H1 (cell line): ENCODE results near the gene OR2AE1. TPM values are rescaled to one million over a fixed set of nuclear protein-coding genes. Genes with fewer than 3 reads are reported as not detected.

ENCODE experiments used
- CTCF ChIA-PET: fragments of 300-600 bp; sonication (Branson Sonifier 250); formaldehyde crosslinking; loops from one replicate; lab custom pipeline; 2021; ENCODE audit not compliant: partially characterized antibody; lab: Charles Lee
- POLR2A ChIA-PET: fragments of 300-600 bp; sonication (Branson Sonifier 250); formaldehyde crosslinking; loops from one replicate; lab custom pipeline; 2021; ENCODE audit warnings: inconsistent platforms; ENCODE audit not compliant: partially characterized antibody; lab: Charles Lee
- DNase-seq, 2 experiments: peaks; one replicate each; pipeline versions ENCODE4 v3.0.0 to v3.0.0-alpha.2; 2010 to 2022; ENCODE audit warnings: low spot score in 2 of 2, low read depth in 1 of 2, mixed read lengths in 1 of 2
- FAIRE-seq: peaks from 2 replicates; lab custom pipeline; 2011; peaks lifted over from hg19 to GRCh38; lab: Jason Lieb, UNC
- H2AFZ ChIP-seq: 2 replicates; pipeline ENCODE4 v1.8.1; 2012; ENCODE audit warnings: low read length, inconsistent platforms
- H2AK5ac ChIP-seq: 2 replicates; pipeline ENCODE4 v1.6.1; 2013; ENCODE audit warnings: low read depth, low read length
- H2BK120ac ChIP-seq: replicated peaks from 2 replicates; pipeline ENCODE3; 2013; ENCODE audit warnings: low read depth, low read length, inconsistent platforms
- H2BK12ac ChIP-seq: 2 replicates; pipeline ENCODE4 v1.6.1; 2013; ENCODE audit warnings: low read depth, low read length
- H2BK15ac ChIP-seq: 2 replicates; pipeline ENCODE4 v1.6.1; 2013; ENCODE audit warnings: low read length
- H2BK20ac ChIP-seq: 2 replicates; pipeline ENCODE4 v1.6.1; 2013; ENCODE audit warnings: low read length
- H2BK5ac ChIP-seq: 2 replicates; pipeline ENCODE4 v1.6.1; 2013; ENCODE audit warnings: low read depth, low read length
- H3K14ac ChIP-seq: 2 replicates; pipeline ENCODE4 v1.6.1; 2013; ENCODE audit warnings: inconsistent platforms; ENCODE audit not compliant: insufficient read length
- H3K18ac ChIP-seq: 2 replicates; pipeline ENCODE4 v1.6.1; 2013; ENCODE audit warnings: low read length; ENCODE audit errors: extremely low read depth
- H3K23ac ChIP-seq: 2 replicates; pipeline ENCODE4 v1.6.1; 2013; ENCODE audit warnings: inconsistent platforms; ENCODE audit not compliant: insufficient read length
- H3K23me2 ChIP-seq: 2 replicates; pipeline ENCODE4 v1.6.1; 2013; ENCODE audit warnings: low read depth, low read length
- H3K27ac ChIP-seq: 2 replicates; pipeline ENCODE4 v1.6.1; 2011; ENCODE audit warnings: low read depth, low read length, inconsistent platforms
- H3K27me3 ChIP-seq, 4 experiments: replicated peaks in 1 of 4; 1 replicate in 1 of 4; 2 replicates in 3 of 4; pipeline versions ENCODE4 v1.6.1 to v1.8.1; 2011 to 2013; ENCODE audit warnings: low read length in 3 of 4, mild to moderate bottlenecking in 3 of 4, inconsistent platforms in 2 of 4, mixed read lengths in 2 of 4, moderate library complexity in 1 of 4; ENCODE audit not compliant: control insufficient read depth in 3 of 4, insufficient read depth in 3 of 4; ENCODE audit errors: extremely low read depth in 1 of 4
- H3K36me3 ChIP-seq, 4 experiments: 2 replicates each; pipeline versions ENCODE4 v1.6.1 to v1.8.1; 2011 to 2013; ENCODE audit warnings: mild to moderate bottlenecking in 4 of 4, low read length in 3 of 4, moderate library complexity in 2 of 4, control low read depth in 1 of 4, inconsistent platforms in 1 of 4; ENCODE audit not compliant: insufficient read depth in 4 of 4, control insufficient read depth in 2 of 4
- H3K4ac ChIP-seq: replicated peaks from 2 replicates; pipeline ENCODE3; 2013; ENCODE audit warnings: low read length, low read depth, mixed read lengths, inconsistent platforms; ENCODE audit not compliant: insufficient read length
- H3K4me1 ChIP-seq, 4 experiments: replicated peaks in 1 of 4; 1 replicate in 1 of 4; 2 replicates in 3 of 4; pipeline versions ENCODE4 v1.6.1 to v1.8.1; 2011 to 2013; ENCODE audit warnings: low read length in 3 of 4, inconsistent platforms in 2 of 4, mixed read lengths in 1 of 4; ENCODE audit not compliant: insufficient read depth in 4 of 4, control insufficient read depth in 3 of 4
- H3K4me2 ChIP-seq, 2 experiments: 2 replicates each; pipeline versions ENCODE4 v1.6.1 to v1.8.1; 2011 to 2013; ENCODE audit warnings: low read depth in 2 of 2, low read length in 2 of 2, control low read depth in 1 of 2, inconsistent platforms in 1 of 2, mild to moderate bottlenecking in 1 of 2; ENCODE audit not compliant: insufficient read depth in 1 of 2
- H3K4me3 ChIP-seq, 4 experiments: fragments of 200-600, 300-600 bp in 1 of 4; sonication (generic), shearing (Covaris generic), sonication (Bioruptor Twin) in 1 of 4; 2 replicates each; pipeline versions ENCODE4 v1.5.1 to v1.8.1; 2011 to 2016; ENCODE audit warnings: low read length in 4 of 4, low read depth in 3 of 4, control low read depth in 2 of 4, inconsistent platforms in 2 of 4, mild to moderate bottlenecking in 2 of 4, mixed read lengths in 1 of 4, moderate library complexity in 1 of 4; ENCODE audit not compliant: insufficient read depth in 2 of 4; ENCODE audit errors: extremely low read depth in 1 of 4
- H3K56ac ChIP-seq: replicated peaks from 2 replicates; pipeline ENCODE3; 2013; ENCODE audit warnings: low read depth, mild to moderate bottlenecking, mixed read lengths, low read length, inconsistent platforms; ENCODE audit not compliant: insufficient read length
- H3K79me1 ChIP-seq: 2 replicates; pipeline ENCODE4 v1.6.1; 2013; ENCODE audit warnings: low read depth, low read length, control low read depth
- H3K79me2 ChIP-seq, 2 experiments: 2 replicates each; pipeline versions ENCODE4 v1.6.1 to v1.8.1; 2012 to 2013; ENCODE audit warnings: low read length in 2 of 2, mild to moderate bottlenecking in 2 of 2, inconsistent platforms in 1 of 2; ENCODE audit not compliant: insufficient read depth in 2 of 2, control insufficient read depth in 1 of 2
- H3K9ac ChIP-seq, 4 experiments: replicated peaks in 1 of 4; 1 replicate in 1 of 4; 2 replicates in 3 of 4; pipeline versions ENCODE4 v1.6.1 to v1.8.1; 2011 to 2013; ENCODE audit warnings: low read depth in 3 of 4, low read length in 3 of 4, control low read depth in 2 of 4, mild to moderate bottlenecking in 2 of 4, moderate library complexity in 2 of 4, inconsistent platforms in 1 of 4; ENCODE audit errors: extremely low read depth in 1 of 4
- H3K9me3 ChIP-seq, 2 experiments: 2 replicates each; pipeline versions ENCODE4 v1.6.1 to v1.8.1; 2012 to 2013; ENCODE audit warnings: mild to moderate bottlenecking in 2 of 2, moderate library complexity in 2 of 2, control low read depth in 1 of 2, inconsistent platforms in 1 of 2, low read depth in 1 of 2, low read length in 1 of 2, mixed read lengths in 1 of 2; ENCODE audit not compliant: insufficient read depth in 2 of 2
- H4K20me1 ChIP-seq, 2 experiments: replicated peaks in 1 of 2; 2 replicates each; pipeline versions ENCODE3 to v1.8.1; 2011 to 2013; ENCODE audit warnings: inconsistent platforms in 2 of 2, low read length in 2 of 2, mild to moderate bottlenecking in 1 of 2; ENCODE audit not compliant: insufficient read depth in 2 of 2, control insufficient read depth in 1 of 2
- H4K5ac ChIP-seq: 2 replicates; pipeline ENCODE4 v1.6.1; 2013; ENCODE audit warnings: low read length, low read depth, mixed read lengths, inconsistent platforms; ENCODE audit not compliant: insufficient read length
- H4K8ac ChIP-seq: 2 replicates; pipeline ENCODE4 v1.8.0; 2013; ENCODE audit warnings: mild to moderate bottlenecking, moderate library complexity, low read length, inconsistent platforms; ENCODE audit not compliant: insufficient read depth; ENCODE audit errors: extremely low read depth
- H4K91ac ChIP-seq: replicated peaks from 2 replicates; pipeline ENCODE3; 2013; ENCODE audit warnings: low read length, mixed read lengths, inconsistent platforms; ENCODE audit not compliant: insufficient read length
- BCL11A ChIP-seq, 2 experiments: IDR thresholded peaks; one replicate each; pipeline ENCODE4 v1.6.1; 2011; ENCODE audit warnings: low read depth in 2 of 2, low read length in 2 of 2, mild to moderate bottlenecking in 2 of 2
- BRCA1 ChIP-seq: IDR thresholded peaks from 2 replicates; pipeline ENCODE4 v1.6.1; 2012; ENCODE audit warnings: low read depth, low read length, improper control_type of control experiment
- JUN ChIP-seq: IDR thresholded peaks from 2 replicates; pipeline ENCODE4 v1.6.1; 2011; ENCODE audit warnings: low read depth, mild to moderate bottlenecking, improper control_type of control experiment, low read length
- POLR2AphosphoS5 ChIP-seq: IDR thresholded peaks from 2 replicates; pipeline ENCODE4 v1.6.1; 2011; ENCODE audit warnings: low read depth, low read length
- SIX5 ChIP-seq: IDR thresholded peaks from 2 replicates; pipeline ENCODE4 v1.6.1; 2011; ENCODE audit warnings: mild to moderate bottlenecking, low read depth, low read length
- ZNF274 ChIP-seq: IDR thresholded peaks from 2 replicates; pipeline ENCODE4 v1.7.0; 2012; ENCODE audit warnings: low read length, borderline replicate concordance; ENCODE audit errors: extremely low read depth
- WGBS, 2 experiments: shearing (Covaris generic) in 1 of 2; methylation state at CpG; one replicate each; pipeline versions ENCODE4 v1.1.6 to v1.1.7; 2013 to 2015; ENCODE audit warnings: low lambda C conversion rate in 2 of 2, mixed read lengths in 2 of 2, inconsistent platforms in 1 of 2, low coverage in 1 of 2, missing lambda C conversion rate in 1 of 2; ENCODE audit not compliant: insufficient replicate concordance in 2 of 2, insufficient coverage in 1 of 2, insufficient read length in 1 of 2; ENCODE audit errors: extremely low coverage in 1 of 2, missing lambda C conversion rate in 1 of 2; 5-methylcytosine and 5-hydroxymethylcytosine counted together
- long read RNA-seq, 2 experiments: library from RNA in 1 of 2; library from capped mRNA in 1 of 2; stranded (forward); transcript quantifications; one replicate each; pipeline ENCODE4 v2.0.0, GENCODE V29; 2021; ENCODE audit warnings: inconsistent platforms in 1 of 2
- polyA minus RNA-seq, 3 experiments: library from RNA; depleted of rRNA, polyadenylated mRNA; stranded (reverse); fragments of >200 nt; gene quantifications; 1 replicate in 2 of 3; 2 replicates in 1 of 3; pipeline ENCODE4 v1.2.3, GENCODE V29; 2011
- polyA plus RNA-seq, 7 experiments: library from polyadenylated mRNA; depleted of rRNA in 3 of 7; stranded (reverse) in 5 of 7; unstranded in 2 of 7; fragments of >200 nt in 5 of 7; fragments of 200-250 nt in 2 of 7; gene quantifications; 1 replicate in 5 of 7; 2 replicates in 1 of 7; 4 replicates in 1 of 7; pipeline versions ENCODE4 v1.2.1 to v1.2.3, GENCODE V29; 2011 to 2013; ENCODE audit warnings: missing spikeins in 2 of 7, mixed read lengths in 2 of 7
- total RNA-seq: library from RNA; stranded (reverse); fragmentation: NEBNext Ultra II Directional; extraction: Animal tissue kit (Norgen Biotek cat#: 25700); gene quantifications from 2 replicates; pipeline ENCODE4 v1.2.1, GENCODE V29; 2021
- TF ChIP-seq, protein P1 (sequence below): IDR thresholded peaks from 2 replicates; pipeline ENCODE4 v1.6.1; 2011; ENCODE audit warnings: low read length, improper control_type of control experiment
- TF ChIP-seq, protein P2 (sequence below): IDR thresholded peaks from 2 replicates; pipeline ENCODE4 v1.6.1; 2011; ENCODE audit warnings: low read depth, mild to moderate bottlenecking, low read length; ENCODE audit not compliant: insufficient read depth

OR2AE1 gene, protein sequence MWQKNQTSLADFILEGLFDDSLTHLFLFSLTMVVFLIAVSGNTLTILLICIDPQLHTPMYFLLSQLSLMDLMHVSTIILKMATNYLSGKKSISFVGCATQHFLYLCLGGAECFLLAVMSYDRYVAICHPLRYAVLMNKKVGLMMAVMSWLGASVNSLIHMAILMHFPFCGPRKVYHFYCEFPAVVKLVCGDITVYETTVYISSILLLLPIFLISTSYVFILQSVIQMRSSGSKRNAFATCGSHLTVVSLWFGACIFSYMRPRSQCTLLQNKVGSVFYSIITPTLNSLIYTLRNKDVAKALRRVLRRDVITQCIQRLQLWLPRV
- not detected in 2 replicates for total RNA-seq
- polyA plus RNA-seq (2011; rRNA removed) = not detected in 2 replicates
- not detected for polyA plus RNA-seq (2011; cell fraction: cytosol; rRNA removed)
- polyA plus RNA-seq (2011; cell fraction: nucleus; rRNA removed) = not detected
- not detected in 4 replicates for polyA plus RNA-seq (2012, experiment 1 of 2)
- not detected for polyA plus RNA-seq (2012, experiment 2 of 2)
- not detected for polyA plus RNA-seq (2013, experiment 1 of 2)
- not detected for polyA plus RNA-seq (2013, experiment 2 of 2)
- not detected in 2 replicates for polyA minus RNA-seq (2011; rRNA and poly(A)+ RNA removed)
- polyA minus RNA-seq (2011; cell fraction: cytosol; rRNA and poly(A)+ RNA removed) = not detected
- not detected for polyA minus RNA-seq (2011; cell fraction: nucleus; rRNA and poly(A)+ RNA removed)
- long read RNA-seq, experiment 1 = 0 reads
- long read RNA-seq, experiment 2 = 0 reads

DNA sequence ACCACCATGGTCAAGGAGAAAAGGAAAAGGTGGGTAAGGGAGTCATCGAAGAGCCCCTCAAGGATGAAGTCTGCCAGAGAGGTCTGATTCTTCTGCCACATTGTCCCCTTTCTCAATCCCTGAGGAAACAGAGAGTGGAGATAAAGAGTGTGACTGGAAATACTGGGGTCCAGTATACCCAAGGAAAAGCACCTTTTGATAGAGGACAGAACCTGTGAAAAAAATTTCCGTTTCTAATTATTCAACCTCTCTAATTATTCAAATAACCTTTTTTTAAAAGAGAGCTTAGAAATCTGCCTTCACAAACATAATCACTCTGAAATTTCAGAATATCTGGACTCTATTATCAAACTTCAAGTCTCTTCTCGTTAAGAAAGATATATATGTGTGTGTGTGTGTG lies at the start of gene OR2AE1:
TSS of gene OR2AE1 (minus strand) at position 101 of the 400 bp plus-strand sequence. CDS start at position 101, 0 bp downstream.
- H2BK15ac ChIP-seq = no peak within 1 kb of the TSS
- no peak within 1 kb of the TSS for H3K14ac ChIP-seq
- no peak within 1 kb of the TSS for H3K4me2 ChIP-seq
- ChIA-PET CTCF (interaction anchor here (0.9 to 1.3 kb wide), 4 partner anchors 112 to 386 kb away, joined by 3 to 4 read pairs (median 3); no protein-coding TSS in a partner anchor), POLR2A (interaction anchor here (1.3 kb wide), 1 partner anchor 11 kb away, joined by 3 read pairs; no protein-coding TSS in a partner anchor)
- no peaks in the 10 kb centered on the region; a peak in 1 of 7 replicates for H3K27me3 ChIP-seq
- no peak within 1 kb of the TSS for H4K91ac ChIP-seq
- H2BK12ac ChIP-seq = no peak within 1 kb of the TSS
- H3K4me3 ChIP-seq = no peak within 1 kb of the TSS
- no peak within 1 kb of the TSS for H3K56ac ChIP-seq
- DNase-seq = no peak
- H3K9ac ChIP-seq = no peak within 1 kb of the TSS
- H2BK120ac ChIP-seq = no peak within 1 kb of the TSS
- no peak within 1 kb of the TSS for H2BK20ac ChIP-seq
- H3K23me2 ChIP-seq = no peaks in the 10 kb centered on the region
- H3K9me3 ChIP-seq = no peaks in the 10 kb centered on the region
- no peak within 1 kb of the TSS for H4K5ac ChIP-seq
- no peak for FAIRE-seq
- H3K27ac ChIP-seq = no peak within 1 kb of the TSS
- H4K8ac ChIP-seq = no peak within 1 kb of the TSS
- H3K23ac ChIP-seq = no peak within 1 kb of the TSS
- no peak within 1 kb of the TSS for H2BK5ac ChIP-seq
- H3K79me1 ChIP-seq = no peaks in the 10 kb centered on the region
- 78% methylated on average over 3 of the region's 3 CpGs; no CpG with 5 or more reads in 1 of the 2 experiments for WGBS, 2 experiments
- H2AFZ ChIP-seq = no peak within 1 kb of the TSS
- H3K4me1 ChIP-seq = no peaks in the 10 kb centered on the region
- H3K36me3 ChIP-seq = no peaks in the 10 kb centered on the region
- no peak within 1 kb of the TSS for H3K4ac ChIP-seq
- H4K20me1 ChIP-seq = no peaks in the 10 kb centered on the region
- H2AK5ac ChIP-seq = no peak within 1 kb of the TSS
- TF ChIP-seq SIX5 = no peak
- TF ChIP-seq, protein P1, sequence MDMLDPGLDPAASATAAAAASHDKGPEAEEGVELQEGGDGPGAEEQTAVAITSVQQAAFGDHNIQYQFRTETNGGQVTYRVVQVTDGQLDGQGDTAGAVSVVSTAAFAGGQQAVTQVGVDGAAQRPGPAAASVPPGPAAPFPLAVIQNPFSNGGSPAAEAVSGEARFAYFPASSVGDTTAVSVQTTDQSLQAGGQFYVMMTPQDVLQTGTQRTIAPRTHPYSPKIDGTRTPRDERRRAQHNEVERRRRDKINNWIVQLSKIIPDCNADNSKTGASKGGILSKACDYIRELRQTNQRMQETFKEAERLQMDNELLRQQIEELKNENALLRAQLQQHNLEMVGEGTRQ = no peak
- no peak for TF ChIP-seq ZNF274
- TF ChIP-seq BCL11A (IDR thresholded peaks at IDR 0.05; ENCODE audit: low read depth in 2 of 2, low read length in 2 of 2) = no peak
- TF ChIP-seq JUN = no peak
- no peak for TF ChIP-seq BRCA1
- no peak for TF ChIP-seq POLR2AphosphoS5
- TF ChIP-seq, protein P2, sequence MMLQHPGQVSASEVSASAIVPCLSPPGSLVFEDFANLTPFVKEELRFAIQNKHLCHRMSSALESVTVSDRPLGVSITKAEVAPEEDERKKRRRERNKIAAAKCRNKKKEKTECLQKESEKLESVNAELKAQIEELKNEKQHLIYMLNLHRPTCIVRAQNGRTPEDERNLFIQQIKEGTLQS = no peak
- H3K79me2 ChIP-seq = no peaks in the 10 kb centered on the region
- no peak within 1 kb of the TSS for H3K18ac ChIP-seq
